K562 (cell line): Measurements from ENCODE around the gene NTSR1. TPM values are rescaled to one million over a fixed set of nuclear protein-coding genes. Genes with fewer than 3 reads are reported as not detected.

ENCODE experiments used
- ATAC-seq: fragments of 200-7000 bp; cut with Tn5 transposase; 3 replicates; pipeline ENCODE4 v1.9.1; 2020; ENCODE audit warnings: moderate library complexity
- BruUV-seq: library from RNA; stranded (reverse); fragments of 400-500 nt; replicated peaks from 2 replicates; lab custom pipeline; 2021; lab: Mats Ljungman, UMichigan
- CTCF ChIA-PET: fragments of 300-600 bp; formaldehyde crosslinking; extraction: SDS; loops from one replicate; lab custom pipeline; 2021; ENCODE audit warnings: low intra/inter-chr PET ratio; lab: Yijun Ruan, JAX
- POLR2A ChIA-PET: fragments of 300-600, 350-650 bp; sonication (Branson Sonifier 250); formaldehyde crosslinking; extraction: SDS; loops from one replicate; lab custom pipeline; 2021; ENCODE audit warnings: antibody characterized with exemption, inconsistent platforms; lab: Yijun Ruan, JAX
- DNase-seq, 4 experiments: peaks; one replicate each; pipeline versions ENCODE4 v3.0.0 to v3.0.0-alpha.2; 2011 to 2018; ENCODE audit warnings: low spot score in 3 of 4, mixed read lengths in 3 of 4; ENCODE audit errors: extremely low read depth in 1 of 4
- FAIRE-seq: peaks from 2 replicates; lab custom pipeline; 2011; peaks lifted over from hg19 to GRCh38; lab: Jason Lieb, UNC
- H2AFZ ChIP-seq: 2 replicates; pipeline ENCODE4 v1.6.0; 2011; ENCODE audit warnings: low read depth, low read length, control low read depth, inconsistent platforms
- H3K27ac ChIP-seq: fragments of 200-600 bp; 3 replicates; pipeline ENCODE4 v1.8.0; 2011; ENCODE audit warnings: low read depth, mild to moderate bottlenecking, control low read depth, inconsistent platforms, low read length, moderate library complexity, mixed read lengths; ENCODE audit errors: extremely low read depth
- H3K27me3 ChIP-seq, 2 experiments: fragments of 300-600 bp in 1 of 2; 2 replicates in 1 of 2; 3 replicates in 1 of 2; pipeline versions ENCODE4 v1.6.0 to v1.8.0; 2011; ENCODE audit warnings: inconsistent platforms in 2 of 2, low read length in 2 of 2, mild to moderate bottlenecking in 1 of 2, mixed read lengths in 1 of 2, moderate library complexity in 1 of 2; ENCODE audit not compliant: control insufficient read depth in 2 of 2, insufficient read depth in 2 of 2
- H3K36me3 ChIP-seq: fragments of 300-600 bp; 3 replicates; pipeline ENCODE4 v1.8.0; 2011; ENCODE audit warnings: mild to moderate bottlenecking, low read length, inconsistent platforms; ENCODE audit not compliant: control insufficient read depth, insufficient read depth
- H3K4me1 ChIP-seq, 2 experiments: fragments of 200-600 bp in 1 of 2; replicated peaks in 1 of 2; 2 replicates in 1 of 2; 3 replicates in 1 of 2; pipeline versions ENCODE4 v1.5.1 to v1.8.0; 2011; ENCODE audit warnings: inconsistent platforms in 2 of 2, low read length in 2 of 2, mild to moderate bottlenecking in 1 of 2, mixed read lengths in 1 of 2, moderate library complexity in 1 of 2; ENCODE audit not compliant: control insufficient read depth in 2 of 2, insufficient read depth in 2 of 2
- H3K4me2 ChIP-seq: 2 replicates; pipeline ENCODE4 v1.6.1; 2011; ENCODE audit warnings: low read length, control low read depth, inconsistent platforms, mixed read lengths; ENCODE audit not compliant: insufficient read depth
- H3K4me3 ChIP-seq: fragments of 200-600 bp; sonication (generic), shearing (Covaris generic); 2 replicates; pipeline ENCODE4 v1.5.1; 2016; ENCODE audit warnings: control low read depth, inconsistent platforms
- H3K79me2 ChIP-seq: fragments of 200-600 bp; 3 replicates; pipeline ENCODE4 v1.8.0; 2011; ENCODE audit warnings: low read length, inconsistent platforms; ENCODE audit not compliant: control insufficient read depth, insufficient read depth
- H3K9ac ChIP-seq, 2 experiments: 2 replicates each; pipeline versions ENCODE4 v1.6.0 to v1.6.1; 2011; ENCODE audit warnings: low read depth in 2 of 2, low read length in 2 of 2, control low read depth in 1 of 2, inconsistent platforms in 1 of 2, mild to moderate bottlenecking in 1 of 2, mixed read lengths in 1 of 2; ENCODE audit not compliant: insufficient read depth in 1 of 2
- H3K9me1 ChIP-seq: one replicate; pipeline ENCODE4 v1.6.0; 2011; ENCODE audit warnings: inconsistent platforms, mild to moderate bottlenecking, low read length, moderate library complexity; ENCODE audit not compliant: control insufficient read depth, insufficient read depth
- H3K9me3 ChIP-seq: replicated peaks from 2 replicates; pipeline ENCODE4 v1.5.1; 2011; ENCODE audit warnings: low read depth, low read length, inconsistent platforms; ENCODE audit not compliant: control insufficient read depth, insufficient read depth
- H4K20me1 ChIP-seq: replicated peaks from 2 replicates; pipeline ENCODE4 v1.6.1; 2011; ENCODE audit warnings: low read length, inconsistent platforms, mixed read lengths; ENCODE audit not compliant: control insufficient read depth, insufficient read depth
- GTF2F1 ChIP-seq: IDR thresholded peaks from 2 replicates; pipeline ENCODE4 v1.6.1; 2011; ENCODE audit warnings: low read depth, low read length, improper control_type of control experiment
- MBD1 ChIP-seq: fragments of 250-450 bp; sonication (Bioruptor Pico); IDR thresholded peaks from 2 replicates; pipeline ENCODE4 v1.8.0; 2022; ENCODE audit warnings: inconsistent platforms
- MLX ChIP-seq, 2 experiments: fragments of 450-650 bp in 1 of 2; sonication (generic) in 1 of 2; formaldehyde crosslinking; conservative IDR thresholded peaks; 2 replicates each; pipeline versions ENCODE4 v1.4.0 to v1.8.1; 2020 to 2022; ENCODE audit warnings: mild to moderate bottlenecking in 1 of 2, missing genetic modification reagents in 1 of 2
- NR4A1 ChIP-seq, 2 experiments: fragments of 250-450 bp in 1 of 2; fragments of 450-650 bp in 1 of 2; sonication (Bioruptor Pico) in 1 of 2; IDR thresholded peaks; 2 replicates each; pipeline versions ENCODE4 v1.4.0 to v1.6.1; 2016 to 2020; ENCODE audit warnings: mild to moderate bottlenecking in 2 of 2, missing compliant biosample characterization in 1 of 2, missing genetic modification characterization in 1 of 2, moderate library complexity in 1 of 2
- PHB2 ChIP-seq: fragments of 450-650 bp; IDR thresholded peaks from 2 replicates; pipeline ENCODE4 v1.6.1; 2017; ENCODE audit warnings: low read depth
- PREB ChIP-seq: sonication (generic); formaldehyde crosslinking; IDR thresholded peaks from 2 replicates; pipeline ENCODE4 v1.8.1; 2023; ENCODE audit warnings: mild to moderate bottlenecking, missing genetic modification reagents
- SIN3A ChIP-seq, 2 experiments: fragments of 150-350 bp in 1 of 2; IDR thresholded peaks; 2 replicates each; pipeline ENCODE4 v1.6.1; 2011 to 2016; ENCODE audit warnings: borderline replicate concordance in 2 of 2, low read depth in 2 of 2, low read length in 2 of 2, mild to moderate bottlenecking in 2 of 2, moderate library complexity in 2 of 2; ENCODE audit not compliant: control insufficient read depth in 1 of 2
- XRCC5 ChIP-seq: fragments of 200-400 bp; formaldehyde crosslinking; IDR thresholded peaks from 2 replicates; pipeline ENCODE4 v1.6.1; 2017; ENCODE audit warnings: low read depth, mild to moderate bottlenecking, low read length
- WGBS: fragments of 100-300 bp; shearing (Covaris generic); methylation state at CpG from one replicate; pipeline ENCODE4 v1.1.6; 2016; ENCODE audit warnings: low coverage, mixed read lengths; ENCODE audit not compliant: insufficient coverage; ENCODE audit errors: missing lambda C conversion rate; 5-methylcytosine and 5-hydroxymethylcytosine counted together
- in situ Hi-C: fragments of 300-500 bp; cut with MboI; formaldehyde crosslinking; loops from 4 replicates; pipeline ENCODE4 v1.15.0; 2018; ENCODE audit warnings: inconsistent platforms, mixed read lengths
- intact Hi-C: fragments of 100-400 bp; cut with micrococcal nuclease; formaldehyde crosslinking; loops from 2 replicates; pipeline ENCODE4 v1.14.2; 2022
- polyA plus RNA-seq, 8 experiments: library from polyadenylated mRNA; depleted of rRNA in 4 of 8; stranded (reverse) in 5 of 8; unstranded in 3 of 8; fragments of >200 nt; fragmentation: Nextera tagmentation in 2 of 8; fragmentation: Illumina TruSeq in 1 of 8; extraction: Ambion mirVana in 2 of 8; extraction: Trizol in 1 of 8; gene quantifications; 2 replicates each; pipeline versions ENCODE4 v1.2.1 to v1.2.3, GENCODE V29; 2011 to 2014; ENCODE audit warnings: inconsistent platforms in 1 of 8, missing spikeins in 1 of 8
- total RNA-seq, 7 experiments: library from RNA; depleted of rRNA in 6 of 7; stranded (reverse); fragments of >200 nt in 6 of 7; fragmentation: Illumina TruSeq in 2 of 7; extraction: Trizol in 2 of 7; gene quantifications; 2 replicates each; pipeline versions ENCODE4 v1.2.1 to v1.2.3, GENCODE V29; 2011 to 2021; ENCODE audit warnings: low replicate concordance in 1 of 7

NTSR1 gene
- total and polyA plus RNA-seq, 9 of the 15 experiments (the other 6 are each of a cell fraction or from before 2014, with no cell fraction given), result 0.04 to 0.40 (median 0.13) TPM; not detected in 3

GRCh38 chr20:62668441-62669027 lies 40.1 kb upstream of the NTSR1 start:
- no peak overlapping the region for H2AFZ ChIP-seq
- 68% methylated on average over 12 of the region's 13 CpGs for WGBS
- in situ Hi-C loops (loop anchor here (5.0 kb wide), 1 partner anchor 124 kb away; no protein-coding TSS in a partner anchor), intact Hi-C loops (loop anchor here (1.0 to 5.0 kb wide), 2 partner anchors 123 to 139 kb away; no protein-coding TSS in a partner anchor)
- no peak overlapping the region for H3K4me3 ChIP-seq
- H3K36me3 ChIP-seq, result peaks cover 47% of the 10 kb centered on the region; the same call in 2 of the 3 replicates
- H3K79me2 ChIP-seq, result no peaks in the 10 kb centered on the region
- peaks cover 0 to 42% of the 10 kb centered on the region in 2 experiments; a peak in 2 of 5 replicates for H3K4me1 ChIP-seq
- no peak overlapping the region for H3K9ac ChIP-seq
- POLR2A ChIA-PET, result no interaction called here
- H3K9me1 ChIP-seq, result no peaks in the 10 kb centered on the region
- H3K27ac ChIP-seq, result no peak overlapping the region
- peak; percentile 92 for FAIRE-seq
- H3K9me3 ChIP-seq, result no peaks in the 10 kb centered on the region
- peak; percentile 87 for ATAC-seq
- H3K27me3 ChIP-seq, result no peaks in the 10 kb centered on the region
- no peaks in the 10 kb centered on the region for H4K20me1 ChIP-seq
- no TSS peak for BruUV-seq
- H3K4me2 ChIP-seq, result no peak overlapping the region
- DNase-seq, result peak; percentile 67 to 81 (median 75)
- CTCF ChIA-PET, result interaction anchor here (0.6 to 2.8 kb wide), 6 partner anchors 121 to 341 kb away, joined by 3 to 21 read pairs (median 6); partner anchors contain the start of gene OGFR
- TF ChIP-seq XRCC5, result peak; percentile 29; the same call in 1 of the 2 replicates
- TF ChIP-seq NR4A1 (CRISPR knock-in tag; IDR thresholded peaks at IDR 0.05), result no peak
- TF ChIP-seq NR4A1 (tag; IDR thresholded peaks at IDR 0.05), result no peak
- no peak for TF ChIP-seq PHB2
- TF ChIP-seq MLX (CRISPR knock-in tag; conservative IDR thresholded peaks at IDR 0.05), result no peak
- TF ChIP-seq PREB, result no peak
- TF ChIP-seq MBD1 (CRISPR knock-in tag), result 0 out of 2 replicates have a peak, but pooled peaks have one; percentile 35
- TF ChIP-seq GTF2F1, result no peak
- TF ChIP-seq SIN3A (IDR thresholded peaks at IDR 0.05; ENCODE audit: borderline replicate concordance in 2 of 2, control insufficient read depth in 1 of 2, low read depth in 2 of 2, low read length in 2 of 2), result no peak
